Cardiac muscle cell (in vitro differentiated cells and primary cell): ENCODE data around the gene KRTAP9-3. TPM values are rescaled to one million over a fixed set of nuclear protein-coding genes. Genes with fewer than 3 reads are reported as not detected.
"Not testable (repeated sequence)": the region's sequence is repeated elsewhere in the genome, so short reads cannot be mapped to it uniquely, and the experiment has no call there.

Source experiments
- DNase-seq, 2 donors: peaks; one replicate each; pipeline versions ENCODE4 v3.0.0 to v3.0.0-alpha.2; 2010 to 2017; ENCODE audit warnings: low read depth in 1 of 2, low spot score in 1 of 2
- H3K27ac ChIP-seq: fragments of 200-600 bp; sonication (generic); 2 replicates; pipeline ENCODE4 v1.5.1; 2016
- H3K27me3 ChIP-seq: fragments of 200-600 bp; sonication (generic); 2 replicates; pipeline ENCODE4 v1.6.0; 2016; ENCODE audit warnings: control low read depth
- H3K36me3 ChIP-seq: fragments of 200-600 bp; sonication (generic); 2 replicates; pipeline ENCODE4 v1.5.1; 2016; ENCODE audit warnings: control low read depth
- H3K4me1 ChIP-seq: fragments of 200-600 bp; sonication (generic); 2 replicates; pipeline ENCODE4 v1.8.1; 2017; ENCODE audit warnings: low read depth, mild to moderate bottlenecking, mixed run types
- H3K4me3 ChIP-seq: fragments of 200-600 bp; sonication (generic); 2 replicates; pipeline ENCODE4 v1.5.1; 2016; ENCODE audit warnings: mild to moderate bottlenecking
- H3K9me3 ChIP-seq: fragments of 200-600 bp; sonication (generic); 2 replicates; pipeline ENCODE4 v1.5.1; 2017; ENCODE audit warnings: low read depth, mild to moderate bottlenecking, control low read depth
- CTCF ChIP-seq: IDR thresholded peaks from 2 replicates; pipeline ENCODE4 v1.5.1; 2012; ENCODE audit warnings: low read depth, mild to moderate bottlenecking, low read length
- polyA plus RNA-seq: library from polyadenylated mRNA; unstranded; fragments of >200 nt; fragmentation: Nextera tagmentation; extraction: Ambion mirVana; gene quantifications from 2 replicates; pipeline ENCODE4 v1.2.1, GENCODE V29; 2016
- total RNA-seq: library from RNA; depleted of rRNA; stranded (reverse); fragments of >200 nt; gene quantifications from 2 replicates; pipeline ENCODE4 v1.2.3, GENCODE V29; 2016

KRTAP9-3 gene
- total and polyA plus RNA-seq, 2 experiments from 2014 or later: not detected

GRCh38 chr17:41264599-41264998, 32.4 kb downstream of the KRTAP9-3 start:
- DNase-seq: no peak
- no peaks in the 10 kb centered on the region for H3K4me1 ChIP-seq
- no peaks in the 10 kb centered on the region for H3K9me3 ChIP-seq
- no peaks in the 10 kb centered on the region for H3K36me3 ChIP-seq
- H3K27me3 ChIP-seq: peaks cover 24% of the 10 kb centered on the region
- H3K4me3 ChIP-seq: no peak overlapping the region
- H3K27ac ChIP-seq: no peak overlapping the region
- TF ChIP-seq CTCF: no peak

GRCh38 chr17:41265078-41265477, 32.8 kb downstream of the KRTAP9-3 start, which contains the start of gene KRTAP9-6:
Gene KRTAP9-6 (plus strand): TSS chr17:41265378. CDS start chr17:41265378, 0 bp downstream.
- H3K27ac ChIP-seq: no peak within 1 kb of the TSS
- peaks cover 24% of the 10 kb centered on the region for H3K27me3 ChIP-seq
- no peaks in the 10 kb centered on the region for H3K36me3 ChIP-seq
- no peak for TF ChIP-seq CTCF
- H3K4me1 ChIP-seq: no peaks in the 10 kb centered on the region
- H3K4me3 ChIP-seq: no peak within 1 kb of the TSS
- no peaks in the 10 kb centered on the region for H3K9me3 ChIP-seq
- no peak for DNase-seq

DNA sequence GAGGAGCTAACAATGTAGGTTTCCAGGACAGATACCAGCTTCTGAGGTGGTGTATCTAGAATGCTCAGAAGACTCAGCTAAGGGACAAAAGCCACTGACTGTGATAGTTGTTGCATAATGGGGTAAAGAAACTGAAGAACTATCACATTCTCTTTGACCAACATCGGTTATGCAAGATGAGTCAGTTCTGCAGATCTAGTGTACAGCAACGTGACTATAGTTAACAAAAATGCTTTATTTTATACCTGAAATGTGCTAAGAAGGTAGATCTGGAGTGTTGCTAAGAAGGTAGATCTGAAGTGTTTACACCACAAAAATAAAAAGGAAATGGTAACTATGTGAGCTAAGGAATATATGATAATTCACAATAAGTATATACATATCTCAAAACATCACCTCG, 35.5 kb downstream of the KRTAP9-3 start:
- no peaks in the 10 kb centered on the region for H3K4me1 ChIP-seq
- no peak overlapping the region for H3K4me3 ChIP-seq
- no peak for DNase-seq
- no peak for TF ChIP-seq CTCF
- H3K27ac ChIP-seq: no peak overlapping the region
- peaks cover 21% of the 10 kb centered on the region for H3K27me3 ChIP-seq
- H3K9me3 ChIP-seq: no peaks in the 10 kb centered on the region
- no peaks in the 10 kb centered on the region for H3K36me3 ChIP-seq

GRCh38 chr17:41271323-41271722, 39.1 kb downstream of the KRTAP9-3 start:
- not testable (repeated sequence) for H3K27me3 ChIP-seq, H3K9me3 ChIP-seq

DNA sequence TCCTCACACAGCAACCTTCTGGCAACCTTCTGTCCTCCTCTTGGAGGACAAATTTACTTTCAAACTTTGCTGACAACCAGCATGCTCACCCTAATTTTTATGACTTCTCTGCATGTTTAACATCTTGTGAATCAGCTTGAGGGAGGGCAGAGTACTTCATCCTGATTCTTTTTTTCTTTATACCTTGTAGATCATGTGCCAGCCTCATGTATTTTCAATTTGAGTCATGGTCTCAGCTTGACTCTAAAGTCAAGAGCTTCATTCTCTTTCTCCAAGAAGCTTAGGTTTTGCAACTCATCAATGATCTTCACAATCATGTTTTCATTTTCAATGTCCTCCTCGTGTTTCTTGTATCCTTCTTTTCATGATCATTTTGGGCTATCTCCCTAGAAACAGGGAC, 39.6 kb downstream of the KRTAP9-3 start:
- H3K27ac ChIP-seq: no peak overlapping the region
- no peaks in the 10 kb centered on the region for H3K4me1 ChIP-seq
- H3K27me3 ChIP-seq: peaks cover 7% of the 10 kb centered on the region
- no peaks in the 10 kb centered on the region for H3K9me3 ChIP-seq
- H3K36me3 ChIP-seq: no peaks in the 10 kb centered on the region
- no peak overlapping the region for H3K4me3 ChIP-seq
- no peak for DNase-seq
- TF ChIP-seq CTCF: no peak

More at GRCh38 chr17:41271323-41271722, 39.1 kb downstream of the KRTAP9-3 start:
- H3K27ac ChIP-seq, H3K4me3 ChIP-seq, H3K36me3 ChIP-seq, H3K4me1 ChIP-seq, DNase-seq: not testable (repeated sequence)

DNA sequence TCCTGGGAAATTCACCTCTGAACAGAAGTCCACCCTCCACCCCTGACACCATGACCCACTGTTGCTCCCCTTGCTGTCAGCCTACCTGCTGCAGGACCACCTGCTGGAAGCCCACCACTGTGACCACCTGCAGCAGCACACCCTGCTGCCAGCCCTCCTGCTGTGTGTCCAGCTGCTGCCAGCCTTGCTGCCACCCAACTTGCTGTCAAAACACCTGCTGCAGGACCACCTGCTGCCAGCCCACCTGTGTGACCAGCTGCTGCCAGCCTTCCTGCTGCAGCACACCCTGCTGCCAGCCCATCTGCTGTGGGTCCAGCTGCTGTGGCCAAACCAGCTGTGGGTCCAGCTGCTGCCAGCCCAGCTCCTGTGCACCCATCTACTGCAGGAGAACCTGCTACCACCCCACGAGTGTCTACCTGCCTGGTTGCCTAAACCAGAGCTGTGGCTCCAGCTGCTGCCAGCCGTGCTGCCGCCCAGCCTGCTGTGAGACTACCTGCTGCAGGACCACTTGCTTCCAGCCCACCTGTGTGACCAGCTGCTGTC, 43.5 kb downstream of the KRTAP9-3 start, which contains the start of gene KRTAP9-7:
Gene KRTAP9-7, plus strand, starts transcription at position 51 of the 543 bp plus-strand sequence. Its CDS starts 0 bp downstream, at position 51.
- H3K9me3 ChIP-seq, H3K27me3 ChIP-seq, H3K36me3 ChIP-seq, DNase-seq, H3K4me3 ChIP-seq, H3K27ac ChIP-seq, H3K4me1 ChIP-seq: not testable (repeated sequence)
